ENCODE data around the gene MED12L. TPM values are rescaled to one million over a fixed set of nuclear protein-coding genes. Genes with fewer than 3 reads are reported as not detected.

The MED12L gene
- total RNA-seq, 1 experiment from 2014 or later: 6.4 TPM

GRCh38 chr3:151478335-151478697, 392.9 kb downstream of the MED12L start:
- Histone ChIP-seq H3K9ac (ENCODE audit: low read length) (no peak overlapping the region), H4K20me1 (ENCODE audit: insufficient read depth) (no peaks in the 10 kb centered on the region), H3K4me2 (ENCODE audit: low read length) (no peak overlapping the region), H3K9me3 (ENCODE audit: control insufficient read depth in 1 of 2, insufficient read depth in 1 of 2, low read depth in 1 of 2, low read length in 2 of 2) (no peaks in the 10 kb centered on the region), H3K79me2 (ENCODE audit: insufficient read depth, low read length) (no peaks in the 10 kb centered on the region), H3K27ac (ENCODE audit: low read depth, low read length) (no peak overlapping the region), H3K9me2 (ENCODE audit: insufficient read depth) (no peaks in the 10 kb centered on the region), H3K4me3 (replicated peaks in 1 of 2; ENCODE audit: low read depth in 1 of 2, low read length in 2 of 2) (no peak overlapping the region), H3K27me3 (ENCODE audit: insufficient read depth, low read length) (no peaks in the 10 kb centered on the region), H2AFZ (ENCODE audit: low read depth, low read length, poor library complexity, severe bottlenecking) (no peak overlapping the region), H3K4me1 (ENCODE audit: control insufficient read depth in 1 of 2, insufficient read depth in 2 of 2, low read length in 2 of 2) (peaks cover 0 to 5% of the 10 kb centered on the region in 2 experiments; a peak in 1 of 4 replicates), H3K36me3 (ENCODE audit: control insufficient read depth in 1 of 2, insufficient read depth in 2 of 2, low read length in 2 of 2) (no peaks in the 10 kb centered on the region)
- DNase-seq (ENCODE audit: low read depth, low spot score) (no peak), ATAC-seq (no peak)
- TF ChIP-seq EZH2phosphoT487 (IDR thresholded peaks at IDR 0.05; ENCODE audit: borderline replicate concordance) (no peak), EZH2 (IDR thresholded peaks at IDR 0.05) (no peak), ZNF274 (IDR thresholded peaks at IDR 0.05; ENCODE audit: low read depth, low read length) (no peak), ELF1 (IDR thresholded peaks at IDR 0.05; ENCODE audit: borderline replicate concordance, low read depth) (no peak), ZBTB33 (IDR thresholded peaks at IDR 0.05; ENCODE audit: extremely low read depth, insufficient replicate concordance, low read length) (no peak)
- ChIA-PET RAD21 (ENCODE audit: low non-redundant PET in 1 of 2, low total read pairs in 2 of 2, uncharacterized antibody in 2 of 2, unreplicated experiment in 2 of 2) (no interaction called here), POLR2A (no interaction called here), CTCF (interaction anchor here (2.0 kb wide), 1 partner anchor 10 kb away, joined by 7 read pairs; no protein-coding TSS in a partner anchor)
- BruUV-seq (replicated peaks): no TSS peak
- intact Hi-C loops (cut with micrococcal nuclease): no loop called here

DNA sequence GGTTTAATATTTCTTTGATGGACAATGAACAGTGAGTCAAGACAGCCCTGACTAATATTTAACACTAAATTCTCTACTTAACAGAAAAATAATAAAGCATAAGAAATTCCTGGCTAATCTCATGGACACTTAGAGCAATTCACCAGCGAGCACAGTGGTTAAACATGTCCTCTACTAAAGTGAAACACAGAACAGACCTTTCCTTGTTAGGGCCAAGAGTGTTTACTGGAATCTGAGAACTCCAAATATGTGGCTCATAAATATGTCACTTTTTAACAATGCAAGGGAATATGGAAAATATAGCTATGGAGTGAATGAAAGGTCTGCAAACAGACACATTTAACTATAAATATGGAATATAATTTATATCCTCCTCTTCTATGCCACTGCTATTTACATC, 394.0 kb downstream of the MED12L start:
- intact Hi-C loops (cut with micrococcal nuclease): no loop called here
- Histone ChIP-seq H3K79me2 (ENCODE audit: insufficient read depth, low read length) (no peaks in the 10 kb centered on the region), H2AFZ (ENCODE audit: low read depth, low read length, poor library complexity, severe bottlenecking) (no peak overlapping the region), H3K27me3 (ENCODE audit: insufficient read depth, low read length) (no peaks in the 10 kb centered on the region), H4K20me1 (ENCODE audit: insufficient read depth) (no peaks in the 10 kb centered on the region), H3K4me3 (replicated peaks in 1 of 2; ENCODE audit: low read depth in 1 of 2, low read length in 2 of 2) (no peak overlapping the region), H3K27ac (ENCODE audit: low read depth, low read length) (no peak overlapping the region), H3K9me3 (ENCODE audit: control insufficient read depth in 1 of 2, insufficient read depth in 1 of 2, low read depth in 1 of 2, low read length in 2 of 2) (no peaks in the 10 kb centered on the region), H3K9me2 (ENCODE audit: insufficient read depth) (no peaks in the 10 kb centered on the region), H3K4me2 (ENCODE audit: low read length) (no peak overlapping the region), H3K36me3 (ENCODE audit: control insufficient read depth in 1 of 2, insufficient read depth in 2 of 2, low read length in 2 of 2) (no peaks in the 10 kb centered on the region), H3K9ac (ENCODE audit: low read length) (no peak overlapping the region), H3K4me1 (ENCODE audit: control insufficient read depth in 1 of 2, insufficient read depth in 2 of 2, low read length in 2 of 2) (peaks cover 0 to 5% of the 10 kb centered on the region in 2 experiments; a peak in 1 of 4 replicates)
- no TSS peak for BruUV-seq (replicated peaks)
- POLR2A ChIA-PET: no interaction called here
- RAD21 ChIA-PET (ENCODE audit: low non-redundant PET in 1 of 2, low total read pairs in 2 of 2, uncharacterized antibody in 2 of 2, unreplicated experiment in 2 of 2): no interaction called here
- no peak for DNase-seq (ENCODE audit: low read depth, low spot score)
- CTCF ChIA-PET: interaction anchor here (0.7 kb wide), 1 partner anchor 9 kb away, joined by 3 read pairs; no protein-coding TSS in a partner anchor
- ATAC-seq: no peak
- TF ChIP-seq, protein P1, sequence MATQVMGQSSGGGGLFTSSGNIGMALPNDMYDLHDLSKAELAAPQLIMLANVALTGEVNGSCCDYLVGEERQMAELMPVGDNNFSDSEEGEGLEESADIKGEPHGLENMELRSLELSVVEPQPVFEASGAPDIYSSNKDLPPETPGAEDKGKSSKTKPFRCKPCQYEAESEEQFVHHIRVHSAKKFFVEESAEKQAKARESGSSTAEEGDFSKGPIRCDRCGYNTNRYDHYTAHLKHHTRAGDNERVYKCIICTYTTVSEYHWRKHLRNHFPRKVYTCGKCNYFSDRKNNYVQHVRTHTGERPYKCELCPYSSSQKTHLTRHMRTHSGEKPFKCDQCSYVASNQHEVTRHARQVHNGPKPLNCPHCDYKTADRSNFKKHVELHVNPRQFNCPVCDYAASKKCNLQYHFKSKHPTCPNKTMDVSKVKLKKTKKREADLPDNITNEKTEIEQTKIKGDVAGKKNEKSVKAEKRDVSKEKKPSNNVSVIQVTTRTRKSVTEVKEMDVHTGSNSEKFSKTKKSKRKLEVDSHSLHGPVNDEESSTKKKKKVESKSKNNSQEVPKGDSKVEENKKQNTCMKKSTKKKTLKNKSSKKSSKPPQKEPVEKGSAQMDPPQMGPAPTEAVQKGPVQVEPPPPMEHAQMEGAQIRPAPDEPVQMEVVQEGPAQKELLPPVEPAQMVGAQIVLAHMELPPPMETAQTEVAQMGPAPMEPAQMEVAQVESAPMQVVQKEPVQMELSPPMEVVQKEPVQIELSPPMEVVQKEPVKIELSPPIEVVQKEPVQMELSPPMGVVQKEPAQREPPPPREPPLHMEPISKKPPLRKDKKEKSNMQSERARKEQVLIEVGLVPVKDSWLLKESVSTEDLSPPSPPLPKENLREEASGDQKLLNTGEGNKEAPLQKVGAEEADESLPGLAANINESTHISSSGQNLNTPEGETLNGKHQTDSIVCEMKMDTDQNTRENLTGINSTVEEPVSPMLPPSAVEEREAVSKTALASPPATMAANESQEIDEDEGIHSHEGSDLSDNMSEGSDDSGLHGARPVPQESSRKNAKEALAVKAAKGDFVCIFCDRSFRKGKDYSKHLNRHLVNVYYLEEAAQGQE (IDR thresholded peaks at IDR 0.05; ENCODE audit: low read depth): no peak
- no peak for TF ChIP-seq ZNF274 (IDR thresholded peaks at IDR 0.05; ENCODE audit: low read depth, low read length)
- no peak for TF ChIP-seq SIN3A (IDR thresholded peaks at IDR 0.05; ENCODE audit: low read depth)
- TF ChIP-seq FOSL1 (IDR thresholded peaks at IDR 0.05; ENCODE audit: low read depth): no peak
- TF ChIP-seq ELF1 (IDR thresholded peaks at IDR 0.05; ENCODE audit: borderline replicate concordance, low read depth): no peak
- TF ChIP-seq ATF3 (IDR thresholded peaks at IDR 0.05): no peak
- no peak for TF ChIP-seq EGR1 (IDR thresholded peaks at IDR 0.05; ENCODE audit: low read depth)
- no peak for TF ChIP-seq JUND (IDR thresholded peaks at IDR 0.05)
- TF ChIP-seq MAX (IDR thresholded peaks at IDR 0.05): no peak
- no peak for TF ChIP-seq ZBTB33 (IDR thresholded peaks at IDR 0.05; ENCODE audit: extremely low read depth, insufficient replicate concordance, low read length)
